Tibial artery (tissue), 4 donors: Measurements from ENCODE around the gene ELOA.

ENCODE experiments used
- DNase-seq, 2 donors: peaks; one replicate each; pipeline ENCODE4 v3.0.0-alpha.2; 2019
- H3K27ac ChIP-seq, 2 donors: fragments of 200-600 bp; sonication (generic) in 1 of 2; 1 replicate in 1 of 2; 2 replicates in 1 of 2; pipeline ENCODE4 v1.5.1; 2018 to 2019; ENCODE audit warnings: mild to moderate bottlenecking in 1 of 2
- H3K27me3 ChIP-seq, 2 donors: fragments of 200-600 bp; sonication (generic) in 1 of 2; one replicate each; pipeline versions ENCODE4 v1.5.1 to v1.6.0; 2016 to 2019
- H3K36me3 ChIP-seq, 3 donors: fragments of 200-600 bp; sonication (generic) in 2 of 3; one replicate each; pipeline ENCODE4 v1.5.1; 2016 to 2019; ENCODE audit warnings: mild to moderate bottlenecking in 2 of 3
- H3K4me1 ChIP-seq, 4 donors: fragments of 200-600 bp; sonication (generic) in 2 of 4; 1 replicate in 3 of 4; 2 replicates in 1 of 4; pipeline ENCODE4 v1.5.1; 2016 to 2019
- H3K4me3 ChIP-seq, 2 donors: fragments of 200-600 bp; sonication (generic) in 1 of 2; 1 replicate in 1 of 2; 2 replicates in 1 of 2; pipeline ENCODE4 v1.5.1; 2018 to 2019; ENCODE audit warnings: mild to moderate bottlenecking in 2 of 2
- H3K9me3 ChIP-seq, 3 donors: fragments of 200-600 bp; sonication (generic) in 1 of 3; one replicate each; pipeline ENCODE4 v1.5.1; 2016 to 2019
- CTCF ChIP-seq, 2 experiments: fragments of 200-600 bp in 1 of 2; fragments of 450-650 bp in 1 of 2; IDR thresholded peaks; one replicate each; pipeline ENCODE4 v1.5.1; 2017 to 2019; ENCODE audit warnings: antibody characterized with exemption in 2 of 2, mild to moderate bottlenecking in 1 of 2, moderate library complexity in 1 of 2
- intact Hi-C: fragments of 100-400 bp; cut with DNase I; formaldehyde crosslinking; loops from one replicate; pipeline ENCODE4 v1.15.0; 2023; ENCODE audit warnings: low total_unique reads

The ELOA gene

GRCh38 chr1:23790696-23791515 lies 47.6 kb downstream of the ELOA start, which contains the start of gene LYPLA2:
Gene LYPLA2, plus strand, starts transcription at chr1:23791145. Its CDS starts 1,538 bp downstream, at chr1:23792683.
- peaks cover 0 to 32% (median 28%) of the 10 kb centered on the region in 4 donors for H3K4me1 ChIP-seq
- intact Hi-C loops, result no loop called here
- peak within 1 kb of the TSS; percentile 78 to 84 for H3K27ac ChIP-seq
- DNase-seq, result peak; percentile 95 to 96
- H3K27me3 ChIP-seq, result no peaks in the 10 kb centered on the region
- no peaks in the 10 kb centered on the region for H3K9me3 ChIP-seq
- peak within 1 kb of the TSS; percentile 78 to 82 for H3K4me3 ChIP-seq
- peaks cover 16 to 62% (median 44%) of the 10 kb centered on the region in 3 donors for H3K36me3 ChIP-seq
- no peak for TF ChIP-seq CTCF (IDR thresholded peaks at IDR 0.05)

GRCh38 chr1:23791516-23792047 lies 48.3 kb downstream of the ELOA start:
- Histone ChIP-seq H3K27ac (peak overlapping the region; percentile 78 to 84), H3K4me1 (peaks cover 0 to 32% (median 28%) of the 10 kb centered on the region in 4 donors), H3K4me3 (peak overlapping the region; percentile 78 to 82), H3K27me3 (no peaks in the 10 kb centered on the region), H3K36me3 (peaks cover 9 to 62% (median 41%) of the 10 kb centered on the region in 3 donors), H3K9me3 (no peaks in the 10 kb centered on the region)
- intact Hi-C loops, result no loop called here
- TF ChIP-seq CTCF (IDR thresholded peaks at IDR 0.05), result no peak
- DNase-seq, result no peak

GRCh38 chr1:23792151-23792945 lies 49.1 kb downstream of the ELOA start:
- H3K4me3 ChIP-seq, result peak overlapping the region; percentile 78 to 82
- intact Hi-C loops, result no loop called here
- H3K27ac ChIP-seq, result peak overlapping the region; percentile 78 to 84

GRCh38 chr1:23793018-23793781 lies 49.9 kb downstream of the ELOA start:
- Histone ChIP-seq H3K36me3 (peaks cover 0 to 61% (median 29%) of the 10 kb centered on the region in 3 donors), H3K27me3 (no peaks in the 10 kb centered on the region), H3K4me3 (no peak overlapping the region), H3K9me3 (no peaks in the 10 kb centered on the region), H3K27ac (no peak overlapping the region), H3K4me1 (peaks cover 0 to 32% (median 28%) of the 10 kb centered on the region in 4 donors)
- TF ChIP-seq CTCF (IDR thresholded peaks at IDR 0.05), result no peak
- no peak for DNase-seq
- intact Hi-C loops, result no loop called here

More at GRCh38 chr1:23792151-23792945, 49.1 kb downstream of the ELOA start:
- Histone ChIP-seq H3K36me3 (peaks cover 2 to 61% (median 34%) of the 10 kb centered on the region in 3 donors), H3K4me1 (peaks cover 0 to 32% (median 28%) of the 10 kb centered on the region in 4 donors), H3K27me3 (no peaks in the 10 kb centered on the region), H3K9me3 (no peaks in the 10 kb centered on the region)
- no peak for DNase-seq
- TF ChIP-seq CTCF (IDR thresholded peaks at IDR 0.05), result no peak
